ENCODE data around the gene PRM1.

PRM1 gene

DNA sequence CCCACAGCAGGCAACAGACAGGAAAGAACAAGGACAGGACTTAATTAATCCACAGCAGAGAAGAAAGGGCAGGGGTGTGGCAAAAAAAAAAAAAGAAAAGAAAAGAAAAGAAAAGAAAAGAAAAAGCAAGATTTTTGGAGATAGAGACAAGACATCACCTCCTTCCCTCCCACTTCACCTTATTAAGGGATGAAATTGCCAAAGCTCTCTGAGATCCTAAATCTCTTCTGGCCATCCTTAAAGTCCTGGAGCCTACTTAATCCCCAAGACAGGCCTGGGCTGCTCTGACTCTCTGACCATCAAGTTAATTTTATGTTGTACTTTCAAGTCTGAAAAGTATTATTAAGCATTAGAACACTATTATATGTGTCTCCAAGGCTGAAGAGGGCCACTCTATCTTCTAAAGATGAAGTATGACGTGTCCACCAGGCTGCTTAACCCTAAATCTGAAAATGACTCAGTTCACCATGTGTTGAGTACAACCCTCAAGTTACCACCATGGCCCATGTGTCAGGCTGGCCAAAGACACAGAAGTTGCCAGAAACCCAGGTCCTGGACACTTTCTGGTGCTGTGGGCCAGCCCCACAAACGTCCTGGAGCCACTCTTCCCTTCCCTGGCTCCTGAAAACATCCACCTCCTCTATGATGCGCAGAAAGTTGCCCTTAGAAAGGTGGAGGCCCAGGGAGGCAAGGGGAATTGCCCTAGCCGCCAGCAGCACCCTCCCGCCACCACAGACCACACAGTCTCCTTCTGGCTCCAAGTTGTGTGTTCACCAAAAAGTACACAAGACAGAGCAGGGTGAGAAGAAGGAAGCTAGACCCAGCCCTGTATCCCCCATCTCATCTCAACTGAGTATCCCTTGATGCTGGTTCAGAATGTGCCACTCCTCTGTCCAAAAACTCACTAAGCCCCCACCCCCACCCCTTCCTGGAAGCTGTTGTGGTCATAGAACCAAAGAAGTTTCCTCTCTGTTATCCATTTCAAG is 27.8 kb downstream of the PRM1 start:
- TF ChIP-seq POLR2A (IDR thresholded peaks at IDR 0.05; ENCODE audit: low read length) (peak; percentile 55), GATA1 (IDR thresholded peaks at IDR 0.05; ENCODE audit: low read depth, low read length) (no peak)
- peak in 1 of 2 experiments; percentile 29 for DNase-seq

DNA sequence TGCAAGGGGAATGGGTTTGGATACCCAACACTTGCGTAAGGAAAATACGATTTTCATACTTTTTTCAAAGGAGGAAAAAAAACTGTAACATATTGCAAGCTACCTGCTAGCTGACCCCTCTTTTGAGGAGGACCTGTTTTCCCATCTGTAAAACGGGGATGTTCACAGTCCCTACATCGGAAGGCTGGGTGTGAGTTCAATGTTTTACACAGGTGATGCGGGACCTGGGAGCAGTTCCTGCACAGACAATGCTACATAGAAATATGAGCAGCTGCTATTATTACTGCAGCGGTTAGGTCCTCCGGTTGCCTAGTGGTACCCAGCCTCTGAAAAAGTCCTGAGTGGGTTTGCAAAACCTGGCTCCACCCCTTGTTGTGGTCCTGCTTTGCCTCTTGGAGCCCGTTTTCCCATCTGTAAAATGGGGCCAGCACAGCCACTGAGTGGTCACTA is 28.6 kb downstream of the PRM1 start:
- no peak for DNase-seq
- TF ChIP-seq POLR2A (IDR thresholded peaks at IDR 0.05; ENCODE audit: low read length) (peak; percentile 39), GATA1 (IDR thresholded peaks at IDR 0.05; ENCODE audit: low read depth, low read length) (no peak)

DNA sequence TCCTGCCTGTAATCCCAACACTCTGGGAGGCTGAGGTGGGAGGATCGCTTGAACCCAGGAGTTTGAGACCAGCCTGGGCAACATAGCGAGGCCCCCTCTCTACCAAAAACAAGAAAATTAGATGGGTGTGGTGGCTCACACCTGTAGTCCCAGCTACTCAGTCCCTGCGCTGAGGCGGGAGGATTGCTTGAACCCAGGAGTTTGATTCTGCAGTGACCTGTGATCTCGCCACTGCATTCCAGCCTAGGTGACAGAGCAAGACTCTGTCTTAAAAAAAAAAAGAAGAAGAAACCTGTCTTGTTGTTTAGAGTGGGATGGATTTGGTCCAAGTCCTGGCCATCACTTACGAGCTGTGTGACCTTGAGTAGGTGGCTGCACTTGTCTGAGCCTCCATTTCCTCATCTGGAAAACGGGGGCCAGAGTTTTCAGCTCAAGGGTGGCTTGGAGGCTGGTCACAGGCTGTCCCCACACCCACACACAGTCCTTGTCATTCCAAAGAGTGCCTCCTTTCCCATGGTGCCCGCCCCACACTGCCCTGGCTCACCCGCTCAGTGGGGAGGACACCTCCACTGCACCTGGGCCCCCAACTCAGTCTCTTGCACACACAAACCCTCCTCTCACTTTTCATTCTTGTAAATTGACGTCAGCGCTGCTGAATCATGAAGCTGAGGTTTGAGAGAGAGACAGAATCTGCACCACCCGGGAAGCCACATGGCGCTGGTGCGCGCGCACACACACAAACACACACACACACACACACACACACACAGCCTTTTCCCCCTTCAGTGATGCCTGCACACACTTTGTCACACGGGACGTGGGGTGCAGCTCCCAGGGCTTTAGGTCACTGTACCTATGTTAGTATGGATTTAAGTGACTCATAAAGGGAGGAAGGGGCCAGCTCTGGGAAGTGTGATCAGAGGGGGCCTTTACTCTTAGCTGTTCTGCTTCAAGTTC is 29.3 kb downstream of the PRM1 start:
- TF ChIP-seq POLR2A (IDR thresholded peaks at IDR 0.05; ENCODE audit: low read length) (peak; percentile 60), GATA1 (IDR thresholded peaks at IDR 0.05; ENCODE audit: low read depth, low read length) (no peak)
- DNase-seq = peak in 1 of 2 experiments; percentile 28

DNA sequence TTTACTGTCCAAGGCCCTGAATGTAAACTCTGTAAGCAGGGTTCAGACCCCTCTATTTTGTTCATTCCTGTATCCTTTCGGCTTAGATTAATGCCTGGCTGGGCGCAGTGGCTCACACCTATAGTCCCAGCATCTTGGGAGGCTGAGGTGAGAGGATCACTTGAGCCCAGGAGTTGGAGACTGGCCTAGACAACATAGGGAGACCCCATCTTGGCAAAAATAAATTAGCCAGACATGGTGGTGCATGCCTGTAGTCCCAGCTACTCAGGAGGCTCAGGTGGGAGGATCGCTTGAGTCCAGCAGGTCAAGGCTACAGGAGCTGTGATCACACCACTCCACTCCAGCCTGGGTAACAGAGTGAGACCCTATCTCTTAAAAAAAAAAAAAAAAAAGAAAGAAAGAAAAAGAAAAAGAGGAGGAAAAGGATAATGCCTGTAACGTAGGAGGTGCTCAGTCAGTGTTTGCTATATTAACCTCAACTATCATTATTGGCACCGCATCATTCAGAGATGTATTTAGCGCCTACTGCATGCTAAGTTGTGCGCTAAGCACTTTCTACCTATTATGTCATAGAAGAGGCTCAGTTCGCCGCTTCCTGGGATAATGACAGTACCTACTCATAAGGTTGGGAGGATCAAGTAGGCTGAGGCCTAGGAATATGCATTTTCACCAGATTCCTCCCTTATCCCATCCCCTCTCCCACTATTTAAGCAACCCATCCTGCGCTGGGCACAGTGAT is 30.2 kb downstream of the PRM1 start:
- no peak for TF ChIP-seq POLR2A (IDR thresholded peaks at IDR 0.05; ENCODE audit: low read length)
- no peak for TF ChIP-seq GATA1 (IDR thresholded peaks at IDR 0.05; ENCODE audit: low read depth, low read length)
- DNase-seq = no peak

DNA sequence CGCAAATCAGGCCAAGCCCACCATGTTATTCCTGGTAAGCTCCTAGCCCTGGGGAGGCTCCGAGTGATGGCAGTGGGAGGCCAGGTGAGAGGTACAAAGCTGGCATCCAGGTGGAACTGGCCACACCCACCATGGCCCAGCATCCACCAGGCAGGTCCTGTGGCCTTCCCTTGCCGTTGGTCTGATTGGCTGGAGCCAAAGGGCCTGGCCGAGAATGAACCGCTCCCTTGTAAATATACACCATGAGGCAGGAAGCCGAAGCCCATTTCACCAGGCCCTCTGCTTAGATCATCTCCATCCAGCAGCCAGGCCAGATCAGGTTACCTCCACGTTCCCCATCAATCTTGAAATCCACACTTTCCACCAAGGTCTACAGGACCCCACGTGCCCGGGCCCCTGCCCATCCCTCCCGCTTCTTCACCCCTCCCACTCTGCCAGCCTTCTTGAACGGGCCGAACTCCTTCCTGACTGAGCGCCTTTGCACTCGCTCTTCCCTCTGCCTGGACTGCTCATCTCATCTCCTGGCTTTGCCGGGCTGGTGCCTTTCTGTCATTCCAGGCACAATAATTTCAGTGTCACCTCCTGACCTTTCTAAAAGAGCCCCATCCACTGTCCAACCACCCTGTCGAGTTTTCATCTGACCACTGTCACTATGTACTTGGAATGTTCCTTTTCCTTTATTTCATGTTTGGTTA is 30.9 kb downstream of the PRM1 start:
- peak in 1 of 2 experiments; percentile 16 for DNase-seq
- TF ChIP-seq POLR2A (IDR thresholded peaks at IDR 0.05; ENCODE audit: low read length) (peak; percentile 53), GATA1 (IDR thresholded peaks at IDR 0.05; ENCODE audit: low read depth, low read length) (no peak)

DNA sequence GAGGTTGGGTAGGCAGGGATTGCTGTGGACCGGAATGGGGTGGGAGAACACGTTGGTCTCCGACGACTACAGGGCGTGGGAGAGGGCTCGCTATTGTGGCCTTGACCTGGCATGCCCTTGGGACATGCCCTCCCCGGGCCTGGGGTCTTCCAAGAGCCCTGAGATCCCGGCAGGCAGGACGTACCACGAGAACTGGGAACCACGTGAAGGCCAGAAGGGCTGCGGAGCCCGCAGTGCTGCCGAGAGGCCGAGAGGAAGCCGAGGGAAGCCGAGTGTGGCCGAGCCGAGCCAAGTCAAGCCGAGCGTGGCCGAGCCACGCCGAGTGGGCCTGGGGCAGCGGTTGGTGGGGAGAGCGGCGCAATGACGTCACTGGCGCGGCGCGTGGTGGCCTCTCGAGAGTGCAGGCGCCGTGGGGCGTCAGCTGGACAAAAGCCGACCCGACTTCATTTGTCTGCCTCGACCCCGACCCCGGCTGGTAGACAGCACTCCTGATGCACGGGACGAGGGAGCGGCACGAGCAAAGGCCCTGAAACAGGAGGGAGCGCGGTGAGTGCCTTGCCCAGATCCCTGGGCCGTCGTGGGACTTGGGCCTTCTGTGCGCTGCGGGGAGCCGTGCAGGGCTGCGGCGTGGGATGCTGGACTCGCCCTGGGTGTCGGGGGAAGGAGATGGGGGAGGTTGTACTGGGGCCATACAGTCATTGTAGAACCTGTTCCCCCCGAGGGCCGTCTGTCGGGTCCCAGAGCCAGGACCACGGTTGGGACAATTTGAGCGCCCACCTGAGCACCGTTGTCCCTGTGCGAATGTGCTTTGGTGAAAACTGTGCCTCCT is 31.7 kb downstream of the PRM1 start:
- TF ChIP-seq GATA1 (IDR thresholded peaks at IDR 0.05; ENCODE audit: low read depth, low read length) = no peak
- TF ChIP-seq POLR2A (IDR thresholded peaks at IDR 0.05; ENCODE audit: low read length) = no peak
- DNase-seq = no peak

DNA sequence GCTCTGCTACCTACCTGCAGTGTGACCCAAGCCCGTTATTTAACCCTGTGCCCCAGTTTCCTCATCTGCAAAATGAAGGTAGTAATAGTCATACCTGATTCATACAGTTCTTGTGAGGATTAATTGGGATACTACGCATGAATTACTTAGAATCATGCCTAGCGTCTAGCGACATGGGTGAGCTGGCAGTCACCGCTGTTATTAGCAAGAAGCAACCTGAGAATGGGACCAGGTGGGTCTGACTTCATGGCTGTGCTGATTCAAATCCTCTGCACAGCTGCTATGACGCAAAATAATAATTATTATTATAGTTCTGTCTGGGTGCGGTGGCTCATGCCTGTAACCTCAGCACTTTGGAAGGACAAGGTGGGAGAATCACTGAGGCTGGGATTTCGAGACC is 33.0 kb downstream of the PRM1 start:
- TF ChIP-seq GATA1 (IDR thresholded peaks at IDR 0.05; ENCODE audit: low read depth, low read length) = no peak
- TF ChIP-seq POLR2A (IDR thresholded peaks at IDR 0.05; ENCODE audit: low read length) = no peak
- no peak for DNase-seq

DNA sequence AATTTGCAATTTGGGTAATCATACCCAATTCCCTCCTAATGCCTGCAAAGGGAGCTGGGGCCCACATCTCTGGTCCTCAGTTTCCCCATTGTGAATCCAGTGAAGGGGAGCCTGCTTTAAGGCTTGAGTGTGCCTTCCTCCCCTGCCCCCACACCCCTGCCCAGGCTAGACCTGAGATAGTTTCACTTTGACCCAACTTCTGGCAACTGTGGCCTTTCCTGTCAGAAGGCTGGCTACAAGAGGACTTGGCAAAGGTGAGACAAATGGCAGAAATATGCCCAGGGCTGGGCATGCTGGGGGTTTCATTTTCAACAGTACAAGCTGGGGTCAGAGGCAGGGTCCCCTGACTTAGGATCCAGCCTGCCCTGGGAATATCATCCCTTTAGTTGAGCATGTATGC is 35.1 kb downstream of the PRM1 start:
- no peak for DNase-seq
- TF ChIP-seq POLR2A (IDR thresholded peaks at IDR 0.05; ENCODE audit: low read length) (no peak), GATA1 (IDR thresholded peaks at IDR 0.05; ENCODE audit: low read depth, low read length) (no peak)

DNA sequence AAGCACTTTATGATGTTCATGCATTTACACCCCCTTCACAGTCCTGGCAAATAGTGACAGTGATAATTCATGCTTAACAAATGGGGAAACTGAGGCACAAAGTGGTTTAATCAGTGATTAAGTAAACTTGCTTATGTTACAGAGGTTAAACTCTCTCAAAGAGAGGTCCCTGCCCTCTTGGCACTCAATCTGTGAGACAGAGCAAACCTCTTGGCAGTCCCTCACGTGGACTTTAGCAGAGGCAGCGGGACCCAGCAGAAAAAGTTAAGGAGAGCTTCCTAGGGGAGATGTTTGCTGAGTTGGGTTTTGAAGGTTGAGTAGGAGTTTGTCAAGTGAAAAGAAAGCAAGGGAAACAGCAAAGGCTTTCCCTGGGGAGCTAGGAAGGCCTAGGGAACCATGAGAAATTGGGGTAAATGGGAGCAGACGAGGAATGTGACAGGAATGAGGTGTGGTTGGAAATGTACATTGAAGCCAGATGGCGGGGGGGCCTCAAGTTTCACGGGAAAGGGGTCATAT is 35.9 kb downstream of the PRM1 start:
- DNase-seq = no peak
- no peak for TF ChIP-seq POLR2A (IDR thresholded peaks at IDR 0.05; ENCODE audit: low read length)
- TF ChIP-seq GATA1 (IDR thresholded peaks at IDR 0.05; ENCODE audit: low read depth, low read length) = no peak

DNA sequence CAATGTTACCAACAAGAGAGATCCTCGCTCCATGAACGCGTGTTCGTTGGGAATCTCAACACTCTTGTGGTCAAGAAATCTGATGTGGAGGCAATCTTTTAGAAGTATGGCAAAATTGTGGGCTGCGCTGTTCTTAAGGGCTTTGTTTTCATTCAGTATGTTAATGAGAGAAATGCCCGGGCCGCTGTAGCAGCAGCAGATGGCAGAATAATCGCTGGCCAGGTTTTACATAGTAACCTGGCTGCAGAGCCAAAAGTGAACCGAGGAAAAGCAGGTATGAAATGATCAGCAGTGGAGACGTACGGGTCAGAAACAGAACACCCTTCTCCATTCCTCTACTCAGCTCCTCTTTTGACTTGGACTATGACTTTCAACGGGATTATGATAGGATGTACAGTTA is 38.5 kb downstream of the PRM1 start:
- DNase-seq = no peak
- TF ChIP-seq POLR2A (IDR thresholded peaks at IDR 0.05; ENCODE audit: low read length) (no peak), GATA1 (IDR thresholded peaks at IDR 0.05; ENCODE audit: low read depth, low read length) (no peak)

DNA sequence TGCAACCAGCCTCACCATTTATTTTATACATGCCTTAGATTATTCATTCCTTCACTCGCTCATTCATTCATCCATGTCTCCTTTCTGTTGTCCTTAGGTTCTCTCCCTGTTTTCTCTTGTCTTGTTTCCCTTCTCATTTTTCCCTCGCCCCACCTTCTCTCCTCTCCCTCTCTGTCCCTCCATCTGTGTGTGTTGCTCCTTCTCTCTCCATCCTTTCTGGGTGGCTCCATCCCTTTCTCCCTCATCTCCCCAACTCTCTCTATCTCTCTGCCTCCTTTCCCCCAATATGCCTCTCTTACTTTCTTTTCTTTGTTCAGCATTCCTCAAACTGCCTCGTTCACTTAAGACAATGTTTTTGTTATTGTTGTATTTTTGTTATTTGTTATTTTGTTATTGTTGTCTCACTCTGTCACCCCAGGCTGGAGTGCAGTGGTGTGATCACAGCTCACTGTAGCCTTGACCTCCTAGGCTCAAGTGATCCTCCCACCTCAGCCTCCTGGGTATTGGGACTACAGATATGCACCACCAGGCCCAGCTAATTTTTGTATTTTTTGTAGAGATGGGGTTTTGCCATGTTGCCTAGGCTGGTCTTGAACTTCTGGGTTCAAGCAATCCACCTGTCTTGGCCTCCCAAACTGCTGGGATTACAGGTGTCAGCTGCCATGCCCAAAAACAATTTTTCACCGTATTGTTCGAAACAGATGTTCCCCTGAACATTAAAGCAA is 39.5 kb downstream of the PRM1 start:
- TF ChIP-seq POLR2A (IDR thresholded peaks at IDR 0.05; ENCODE audit: low read length) = no peak
- TF ChIP-seq GATA1 (IDR thresholded peaks at IDR 0.05; ENCODE audit: low read depth, low read length) = no peak
- no peak for DNase-seq
